Measurements from ENCODE around the gene SIK2.

The SIK2 gene

DNA sequence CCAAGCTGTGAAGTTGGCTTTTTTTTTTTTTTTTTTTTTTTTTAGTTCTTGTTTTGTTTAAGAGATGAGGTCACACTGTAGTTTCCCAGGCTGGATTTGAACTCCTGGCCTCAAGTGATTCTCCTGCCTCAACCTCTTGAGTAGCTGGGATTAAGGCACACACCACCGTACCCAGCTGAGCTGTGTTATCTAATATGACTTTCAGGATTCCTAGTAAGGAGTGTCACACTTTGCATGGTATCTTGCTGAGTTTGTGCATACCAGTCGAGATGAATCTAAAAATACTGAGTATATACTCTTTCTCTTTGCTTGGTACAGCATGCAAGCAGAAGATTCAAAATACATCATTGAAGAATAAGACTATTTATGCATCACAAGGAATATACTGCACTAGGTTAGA, 58.6 kb downstream of the SIK2 start:
- DNase-seq = no peak

DNA sequence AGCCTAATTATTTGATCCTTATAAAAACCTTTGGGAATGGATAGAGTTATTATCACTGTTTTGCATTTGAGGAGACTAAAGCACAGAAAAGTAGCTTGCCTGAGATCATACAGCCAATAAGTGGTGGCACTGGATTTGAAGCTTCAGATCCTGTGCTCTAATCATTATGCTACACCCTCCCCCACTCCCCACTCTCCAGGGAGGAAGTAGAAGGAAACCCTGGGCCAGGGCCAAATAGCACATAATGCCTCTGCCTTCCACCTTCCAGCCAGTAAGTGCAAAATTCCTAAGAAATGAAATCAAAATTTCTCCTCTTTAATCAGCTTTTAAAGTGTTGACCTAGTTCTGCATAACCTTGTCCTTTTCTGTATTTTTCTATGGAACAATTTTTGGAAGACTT, 61.6 kb downstream of the SIK2 start:
- no peak for DNase-seq

DNA sequence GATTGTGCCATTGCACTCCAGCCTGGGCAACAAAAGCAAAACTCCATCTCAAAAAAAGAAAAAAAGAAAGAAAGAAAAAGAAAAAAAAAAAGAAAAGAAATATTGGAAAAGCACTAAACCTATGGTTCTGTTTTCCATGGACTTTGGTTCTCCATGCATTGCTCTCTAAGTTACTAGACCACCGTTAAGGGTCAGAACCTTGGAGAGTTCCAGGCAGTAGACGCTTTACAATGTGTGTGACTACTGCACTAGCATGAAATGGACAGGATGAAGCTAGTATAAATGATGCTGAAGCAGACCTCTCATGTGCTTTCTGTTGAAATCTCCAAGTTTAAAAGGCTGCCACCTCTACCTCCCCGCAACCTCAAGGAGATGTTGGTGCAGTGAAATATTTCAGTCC, 63.5 kb downstream of the SIK2 start:
- DNase-seq = no peak

DNA sequence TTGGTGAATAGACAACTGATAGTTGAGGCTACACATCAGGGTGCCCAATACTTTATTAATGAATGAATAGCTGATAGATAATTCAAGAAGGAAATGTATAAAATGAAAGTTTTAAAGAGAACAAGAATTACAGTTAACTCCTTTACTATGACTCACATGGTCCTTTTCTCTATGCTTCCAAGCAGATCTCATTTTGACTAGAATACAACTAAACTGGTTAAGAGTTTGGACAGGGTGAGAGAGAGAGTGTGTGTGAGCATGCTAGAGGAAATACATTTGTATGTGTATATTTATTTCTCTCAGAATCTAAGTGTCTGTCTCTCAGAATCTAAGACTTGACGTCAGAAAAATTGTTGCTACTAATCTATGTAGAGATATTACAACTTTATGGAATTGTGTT, 66.7 kb downstream of the SIK2 start:
- no peak for DNase-seq

DNA sequence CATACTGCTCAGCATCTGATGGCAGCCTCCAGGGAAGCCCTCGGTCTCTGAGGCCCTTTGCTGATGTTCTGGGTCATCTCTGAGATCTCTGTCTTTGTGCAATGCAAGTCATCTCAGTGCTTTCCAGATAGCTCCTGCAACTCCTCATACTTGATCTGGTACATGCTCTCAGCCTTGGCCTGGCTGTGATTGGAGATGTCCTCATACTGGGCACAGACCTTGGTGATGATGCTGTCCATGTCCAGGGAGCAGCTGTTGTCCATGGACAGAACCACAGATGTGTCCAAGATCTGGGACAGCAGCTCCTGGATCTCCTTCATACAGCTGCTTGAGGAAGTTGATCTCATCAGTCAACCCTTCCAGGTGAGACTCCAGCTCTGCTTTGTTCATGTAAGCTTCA, 69.1 kb downstream of the SIK2 start:
- no peak for DNase-seq

DNA sequence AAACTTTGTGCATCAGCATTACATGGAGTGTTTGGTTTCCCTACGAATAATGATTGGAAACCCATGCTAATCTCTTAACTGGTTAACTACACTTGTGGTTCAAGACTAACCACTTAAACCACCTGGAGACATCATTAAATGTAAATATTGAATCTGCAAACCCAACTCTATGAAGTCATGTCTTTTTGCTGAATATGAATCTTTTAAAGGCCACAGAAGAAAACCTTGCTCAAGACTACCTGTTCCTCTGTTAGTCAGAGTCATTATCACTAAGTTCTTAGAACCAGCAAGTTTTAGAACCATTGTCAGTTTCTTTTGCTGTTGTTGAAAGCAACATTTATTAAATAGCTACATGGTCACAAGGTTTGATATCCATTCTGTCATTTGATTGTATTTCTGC, 70.7 kb downstream of the SIK2 start:
- DNase-seq = no peak

DNA sequence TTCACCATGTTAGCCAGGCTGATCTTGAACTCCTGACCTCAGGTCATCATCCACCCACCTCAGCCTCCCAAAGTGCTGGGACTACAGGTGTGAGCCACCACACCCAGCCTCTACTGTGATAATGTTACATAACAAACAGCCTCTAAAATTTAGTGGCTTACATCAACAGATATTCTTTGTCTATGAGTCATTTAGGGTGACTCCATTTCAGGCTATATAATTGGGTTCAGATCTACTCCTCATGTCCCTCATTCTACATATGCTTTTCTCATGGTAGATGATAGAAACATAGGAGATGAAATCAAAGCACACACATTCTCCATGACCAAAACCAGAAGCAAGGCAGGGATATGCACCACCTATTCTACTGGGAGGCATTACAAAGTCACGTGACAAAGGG, 72.7 kb downstream of the SIK2 start:
- DNase-seq = no peak

DNA sequence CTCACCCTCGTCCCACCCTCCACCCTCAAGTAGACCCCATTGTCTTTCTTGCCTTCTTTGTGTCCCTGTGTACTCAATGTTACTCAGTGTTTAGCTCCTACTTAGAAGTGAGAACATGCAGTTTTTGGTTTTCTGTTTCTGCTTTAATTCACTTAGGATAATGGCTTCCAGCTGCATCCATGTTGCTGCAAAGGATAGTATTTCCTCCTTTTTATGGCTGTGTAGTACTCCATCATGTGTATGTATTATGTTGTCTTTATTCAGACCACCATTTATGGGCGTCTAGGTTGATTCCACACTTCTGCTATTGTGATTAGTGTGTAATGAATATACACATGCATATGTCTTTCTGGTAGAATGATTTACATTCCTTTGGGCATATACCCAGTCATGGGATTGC, 73.6 kb downstream of the SIK2 start:
- DNase-seq = no peak

DNA sequence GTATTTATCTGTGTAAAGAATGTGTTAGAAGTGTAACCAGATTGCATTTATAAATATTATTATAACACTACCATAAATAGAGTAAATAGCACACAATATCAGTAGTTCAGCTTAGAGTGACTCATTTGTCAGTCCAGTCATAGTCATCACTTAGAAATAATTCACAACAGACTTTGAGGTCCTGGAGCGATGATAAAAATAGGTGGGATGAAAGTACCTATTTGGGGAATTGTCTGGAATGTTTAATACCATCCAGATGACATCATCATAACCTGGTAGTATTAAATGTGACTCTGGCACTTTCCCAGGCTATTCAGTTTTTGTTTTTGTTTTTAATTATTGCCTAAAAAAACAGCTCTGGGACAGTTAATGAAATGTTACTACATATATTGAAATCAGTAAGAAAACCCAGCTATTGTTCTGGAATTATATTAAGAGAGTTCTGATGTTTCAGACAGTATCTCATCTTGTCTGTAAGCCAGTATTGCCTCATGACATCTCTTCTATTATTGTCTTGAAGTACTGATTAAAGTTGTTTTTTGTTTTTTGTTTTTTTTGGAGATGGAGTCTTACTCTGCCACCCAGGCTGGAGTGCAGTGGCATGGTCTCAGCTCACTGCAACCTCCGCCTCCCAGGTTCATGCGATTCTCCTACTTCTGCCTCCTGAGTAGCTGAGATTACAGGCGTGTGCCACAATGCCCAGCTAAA, 74.8 kb downstream of the SIK2 start:
- no peak for DNase-seq

DNA sequence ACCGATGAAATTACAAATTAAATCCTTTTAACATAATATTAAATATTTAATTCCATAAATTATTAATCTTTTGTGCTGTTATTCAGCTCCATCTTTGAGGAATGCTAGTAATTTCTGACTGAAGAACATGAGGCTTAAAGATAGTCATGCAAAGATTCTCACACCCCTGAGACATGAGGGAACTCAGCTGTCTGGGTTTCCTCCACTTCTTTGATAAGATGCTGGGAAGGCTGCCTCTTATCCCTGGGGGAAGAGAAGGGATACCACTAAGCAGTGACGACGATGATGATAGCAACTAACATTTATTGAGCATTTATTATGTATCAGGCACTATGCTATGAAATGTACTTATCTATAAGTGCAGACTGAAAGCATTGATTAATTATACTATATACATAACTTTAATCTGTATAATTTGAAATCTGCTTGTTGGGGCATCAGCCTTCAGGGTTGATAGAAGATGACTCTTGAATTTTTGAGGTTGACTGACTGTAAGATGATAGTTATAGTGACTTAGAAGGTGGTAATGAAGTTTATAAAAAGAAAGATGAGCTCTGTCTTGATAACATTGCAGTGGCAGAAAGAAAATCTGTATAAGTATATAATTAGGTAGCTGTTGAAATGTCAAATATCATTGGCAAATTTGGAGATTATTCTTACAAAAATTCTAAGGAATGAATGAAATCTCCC, 78.4 kb downstream of the SIK2 start:
- no peak for DNase-seq

DNA sequence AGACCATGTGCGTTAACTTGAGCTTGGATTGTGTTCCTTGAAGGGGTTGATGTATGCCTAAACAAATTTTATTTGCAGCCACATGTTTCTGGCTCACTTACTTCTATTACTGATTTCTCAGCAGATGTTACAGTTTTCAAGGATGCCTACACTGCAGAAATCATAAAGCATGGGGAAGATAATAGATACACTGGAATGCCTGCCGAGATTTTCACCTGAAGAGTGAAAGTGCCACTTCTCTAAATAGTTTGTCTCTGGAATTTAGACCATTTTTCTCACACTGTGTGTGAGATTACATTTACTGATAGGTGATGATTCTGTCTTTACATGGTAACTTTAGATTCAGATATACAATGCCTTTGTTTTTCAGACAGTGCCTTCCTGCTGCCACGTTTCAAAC, 81.6 kb downstream of the SIK2 start:
- DNase-seq = no peak

DNA sequence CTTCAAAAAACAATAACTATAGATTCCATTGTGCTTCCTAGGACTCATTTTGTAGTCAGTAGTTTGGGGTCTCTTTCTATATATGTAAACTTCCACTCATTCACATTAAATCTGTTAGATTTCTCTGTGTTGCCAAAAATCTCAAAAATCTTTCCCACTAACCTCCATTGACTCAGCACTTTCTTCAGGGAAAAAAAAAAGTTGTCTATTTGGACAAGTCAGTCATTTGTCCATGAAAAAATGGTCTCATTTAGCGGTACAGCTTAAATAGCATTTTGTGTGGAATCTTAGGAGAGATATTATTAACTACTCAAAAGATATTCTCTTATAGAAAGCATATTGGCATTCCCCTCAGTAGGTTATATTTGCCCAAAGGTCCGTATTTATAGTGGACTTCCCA, 82.0 kb downstream of the SIK2 start:
- DNase-seq = no peak

DNA sequence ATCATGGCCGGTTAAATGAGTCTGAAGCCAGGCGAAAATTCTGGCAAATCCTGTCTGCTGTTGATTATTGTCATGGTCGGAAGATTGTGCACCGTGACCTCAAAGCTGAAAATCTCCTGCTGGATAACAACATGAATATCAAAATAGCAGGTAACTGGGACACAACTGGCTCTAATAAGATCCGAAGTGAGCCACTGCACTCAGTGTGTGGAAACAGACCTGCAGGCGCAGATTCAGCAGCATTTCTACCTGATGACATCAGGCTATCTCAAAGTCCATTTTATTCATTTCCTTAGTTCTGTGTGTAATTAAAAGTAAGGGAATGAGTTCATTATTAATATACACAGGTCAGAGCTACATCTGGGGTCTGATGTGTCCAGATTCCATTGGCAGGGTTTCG, 85.8 kb downstream of the SIK2 start:
- no peak for DNase-seq

DNA sequence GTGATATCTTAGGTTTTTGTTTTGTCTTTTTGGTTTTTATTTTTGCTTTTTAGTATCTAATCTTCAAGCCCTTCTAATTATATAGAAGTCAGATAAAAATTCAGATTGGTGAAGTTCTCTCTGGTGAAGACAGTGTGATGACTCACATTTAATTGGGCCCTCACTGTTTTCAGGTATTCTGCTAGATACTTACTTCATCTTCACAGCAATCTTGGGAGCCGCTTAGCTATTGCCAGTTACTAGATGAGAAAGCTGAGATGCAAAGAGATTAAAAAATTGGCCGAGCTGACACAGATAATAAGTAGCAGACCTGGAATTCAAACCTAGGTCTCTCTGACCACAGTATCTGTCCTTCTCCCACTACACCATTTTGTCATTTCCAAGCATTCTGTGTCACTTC, 88.9 kb downstream of the SIK2 start:
- DNase-seq = no peak

DNA sequence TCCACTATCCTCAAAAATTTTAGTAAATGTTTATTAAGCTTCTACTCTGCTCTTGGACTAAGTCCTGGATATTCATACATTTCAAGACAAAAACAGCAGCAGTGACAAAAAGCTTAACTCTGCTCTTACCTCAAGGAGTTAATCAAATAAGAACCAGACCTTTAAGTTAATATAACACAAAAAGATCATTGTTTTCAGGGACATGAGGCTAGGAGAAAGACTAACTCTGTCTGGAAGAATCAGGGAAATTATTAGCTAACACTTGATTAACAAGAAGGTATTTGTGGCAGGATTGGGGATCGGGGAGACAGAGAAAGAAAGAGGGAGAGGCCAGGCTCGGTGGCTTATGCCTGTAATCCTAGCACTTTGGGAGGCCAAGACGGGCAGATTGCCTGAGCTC, 89.5 kb downstream of the SIK2 start:
- DNase-seq = no peak

DNA sequence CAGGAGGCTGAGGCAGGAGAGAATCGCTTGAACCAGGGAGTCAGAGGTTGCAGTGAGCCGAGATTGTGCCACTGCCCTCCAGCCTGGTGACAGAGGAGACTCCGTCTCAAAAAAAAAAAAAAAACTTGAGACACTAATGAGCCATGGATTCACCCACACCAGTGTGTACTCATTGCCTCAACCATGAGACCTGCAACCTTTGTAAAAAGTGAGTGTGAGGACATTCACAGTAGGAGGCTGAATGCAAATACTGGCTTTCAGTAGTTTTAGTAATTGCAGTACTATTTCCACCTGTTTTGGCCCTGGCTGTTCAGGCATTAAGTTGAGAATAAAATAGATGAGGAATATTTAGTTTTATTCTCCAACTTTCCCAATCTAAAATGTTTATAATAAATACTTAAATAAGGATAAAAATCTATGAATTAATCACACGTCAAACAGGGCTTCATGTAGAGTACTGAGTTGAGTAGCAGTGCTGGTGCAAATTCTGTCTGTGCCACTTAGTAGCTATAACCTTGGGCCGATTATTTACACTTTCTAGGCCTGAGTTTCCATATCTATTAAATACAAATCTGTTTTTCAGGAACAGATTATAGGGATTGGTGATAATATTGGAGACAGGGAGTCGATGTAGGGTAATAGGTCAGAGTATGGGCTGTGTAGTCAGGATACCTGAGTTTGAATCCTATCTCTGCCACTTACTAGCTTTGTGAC, 91.1 kb downstream of the SIK2 start:
- no peak for DNase-seq

DNA sequence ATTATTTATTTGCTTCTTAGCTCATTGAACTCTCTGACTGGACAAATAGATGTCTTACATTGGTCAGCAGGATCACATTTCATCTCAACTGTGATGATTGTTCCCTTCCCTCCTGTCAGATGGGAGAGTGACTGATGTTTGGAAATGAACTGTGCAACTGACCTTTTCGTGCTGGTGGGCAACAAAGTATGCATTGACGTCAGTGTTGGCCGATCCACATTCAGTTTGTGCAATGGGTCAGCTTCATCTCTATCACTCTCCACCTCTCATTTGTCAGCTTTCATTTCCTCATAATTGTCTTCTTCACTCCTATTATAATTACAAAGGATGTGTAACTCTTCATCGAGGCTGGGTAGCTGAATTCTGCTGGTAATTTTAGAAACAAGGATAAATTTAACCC, 92.6 kb downstream of the SIK2 start:
- no peak for DNase-seq

DNA sequence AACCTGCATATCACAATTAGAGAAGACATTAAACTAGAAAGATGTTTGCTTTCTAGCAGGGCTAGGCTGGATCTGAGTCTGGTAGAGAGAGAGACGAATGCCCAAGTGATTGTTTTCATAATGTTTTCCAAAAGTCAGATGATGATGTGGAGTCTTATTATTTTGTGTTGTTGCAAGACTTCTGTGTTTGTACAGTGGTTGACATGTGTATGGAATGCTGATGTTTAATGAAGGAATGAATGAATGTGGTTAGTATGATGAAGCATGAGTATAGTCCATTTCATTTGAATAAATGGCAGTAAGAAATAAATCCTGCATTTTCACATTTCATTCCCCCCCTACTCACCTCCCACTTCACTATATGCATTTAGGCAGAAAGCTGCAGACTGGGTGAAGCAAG, 94.3 kb downstream of the SIK2 start:
- DNase-seq = no peak

DNA sequence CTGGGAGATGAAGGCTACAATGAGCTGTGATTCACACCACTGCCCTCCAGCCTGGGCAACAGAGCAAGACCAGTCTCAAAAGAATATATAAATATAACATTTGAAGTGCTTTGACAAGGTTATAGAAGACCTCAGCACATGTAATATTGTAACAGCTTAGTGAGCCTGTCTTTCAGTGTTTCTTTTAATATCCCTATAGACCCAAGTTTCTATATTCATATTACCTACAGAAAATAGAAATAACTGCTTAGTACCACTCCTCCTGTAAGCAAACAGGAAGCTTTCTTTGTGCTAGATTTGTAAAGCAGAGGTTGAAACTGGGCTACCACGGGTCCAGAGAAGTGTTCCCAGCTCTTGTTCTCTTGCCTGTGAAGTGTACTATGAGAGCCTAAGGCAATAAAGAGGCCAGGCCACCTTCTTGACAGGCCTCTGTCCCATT, 95.7 kb downstream of the SIK2 start:
- no peak for DNase-seq

DNA sequence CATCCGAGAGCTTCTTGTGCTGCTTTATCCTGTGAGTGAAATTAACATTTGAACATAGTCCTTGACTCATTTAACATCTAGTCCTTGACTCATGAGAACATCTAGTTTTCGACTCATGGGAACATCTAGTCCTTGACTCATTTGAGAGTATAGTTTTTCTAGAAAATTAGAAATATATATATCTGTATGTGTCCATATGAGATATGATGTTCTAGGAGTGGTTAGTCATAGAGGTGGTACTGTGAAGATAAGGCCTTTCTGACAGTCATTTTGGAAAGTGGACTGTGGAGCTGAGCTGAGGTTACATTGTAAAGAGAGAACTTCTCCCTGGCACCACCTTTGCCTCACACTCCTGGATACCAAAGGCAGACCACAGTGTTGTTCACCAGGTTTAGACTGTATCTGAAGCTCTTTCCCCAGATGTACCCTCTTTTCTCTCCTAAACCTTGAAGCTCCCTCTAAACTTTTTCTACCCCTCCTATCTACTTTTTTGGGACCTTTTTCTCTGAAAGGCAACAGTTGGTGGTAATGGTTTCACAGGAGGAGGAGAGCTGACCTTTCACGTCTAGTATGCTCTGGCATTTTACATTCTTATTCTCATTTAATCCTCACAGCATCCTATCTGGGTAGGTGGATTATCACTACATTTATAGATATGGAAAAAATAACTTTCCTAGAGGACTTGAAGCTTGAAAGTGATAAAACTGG, 96.8 kb downstream of the SIK2 start:
- no peak for DNase-seq

DNA sequence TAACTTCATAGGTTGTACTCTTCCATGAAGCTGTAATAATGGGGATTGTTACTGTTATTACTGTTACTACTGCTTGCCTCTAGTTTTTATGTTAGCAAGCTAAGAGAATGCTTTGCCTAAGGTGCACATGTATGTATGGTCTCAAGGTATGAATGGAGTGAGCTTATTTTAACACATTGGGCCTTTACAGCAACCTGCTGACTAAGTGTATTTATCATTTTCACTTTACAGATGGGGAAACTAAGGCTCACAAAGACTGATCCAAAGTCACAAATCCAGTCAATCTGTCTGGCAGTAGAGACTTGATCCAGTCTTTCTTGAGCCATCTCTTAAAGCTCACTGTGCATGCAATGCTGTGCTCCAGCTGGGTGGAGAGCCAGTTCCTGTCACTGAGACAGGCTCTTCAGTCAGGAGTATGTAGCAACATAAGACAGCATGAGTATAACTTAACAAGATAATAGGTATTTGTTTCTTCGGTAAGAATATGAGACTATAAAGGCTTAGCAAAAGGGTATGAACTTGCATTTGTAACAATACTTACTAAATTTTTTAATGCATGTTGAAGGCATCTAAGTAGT, 97.4 kb downstream of the SIK2 start:
- DNase-seq = no peak

DNA sequence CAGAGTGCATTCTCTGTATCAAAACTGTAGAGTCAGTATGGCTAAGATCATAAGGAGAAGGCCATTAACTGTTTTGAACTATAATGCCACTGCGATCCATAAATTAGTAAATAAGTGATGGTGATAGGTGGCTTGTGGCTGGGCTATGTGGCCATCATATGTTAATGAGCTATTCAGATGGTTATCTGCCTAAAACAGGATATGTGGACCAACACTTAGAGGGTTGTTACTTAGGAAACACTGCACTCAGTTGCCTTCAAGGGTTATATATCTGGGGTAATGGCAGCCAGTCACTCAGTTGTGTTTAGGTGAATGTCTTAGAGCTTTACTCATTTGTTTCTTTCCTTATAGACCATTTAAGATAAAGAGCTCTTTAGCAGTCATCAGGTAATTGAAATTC, 97.9 kb downstream of the SIK2 start:
- no peak for DNase-seq

DNA sequence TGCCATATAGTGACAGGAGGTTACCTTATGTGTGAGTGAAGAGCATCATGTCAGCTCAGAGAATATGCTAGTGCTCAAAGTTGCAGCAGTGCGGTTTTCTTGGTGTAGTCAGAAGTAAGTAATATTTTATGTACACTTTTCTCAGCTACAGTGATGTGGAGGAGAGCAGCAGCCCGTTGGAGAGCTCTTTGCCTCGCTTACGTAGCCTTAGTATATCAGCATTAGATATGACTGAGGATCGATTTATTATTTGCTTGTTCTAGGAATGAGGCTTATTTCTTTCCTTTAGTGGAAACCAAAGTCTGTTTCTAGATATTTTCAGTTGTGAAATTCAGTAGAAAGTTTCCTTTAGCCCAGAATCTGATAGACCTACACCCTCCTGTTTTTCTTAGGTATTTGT, 100.4 kb downstream of the SIK2 start:
- DNase-seq = no peak

Data from NCI-H510A (cell line).